ENCODE data around the gene P2RX6. TPM values are rescaled to one million over a fixed set of nuclear protein-coding genes. Genes with fewer than 3 reads are reported as not detected.

The P2RX6 gene
- total and polyA plus RNA-seq, 2 experiments from 2014 or later = 3.3 to 8.0 TPM

GRCh38 chr22:20995329-20996030, 19.5 kb upstream of the P2RX6 start:
- no peaks in the 10 kb centered on the region for H3K27me3 ChIP-seq
- no peak overlapping the region for H2AFZ ChIP-seq
- H3K9me3 ChIP-seq (ENCODE audit: low read depth) = no peaks in the 10 kb centered on the region
- 96% methylated on average over 18 of the region's 23 CpGs for WGBS (ENCODE audit: low lambda C conversion rate, missing lambda C conversion rate)
- H4K20me1 ChIP-seq (ENCODE audit: insufficient read depth, poor library complexity, severe bottlenecking) = no peaks in the 10 kb centered on the region
- H3K79me2 ChIP-seq = peaks cover 11% of the 10 kb centered on the region
- no peak overlapping the region for H3K4me2 ChIP-seq
- DNase-seq (ENCODE audit: low spot score) = no peak
- H3K4me1 ChIP-seq (ENCODE audit: insufficient read depth) = peaks cover 2% of the 10 kb centered on the region
- TF ChIP-seq EZH2 (IDR thresholded peaks at IDR 0.05; ENCODE audit: borderline replicate concordance) (no peak), CTCF (IDR thresholded peaks at IDR 0.05; ENCODE audit: poor library complexity) (no peak)
- no peak overlapping the region for H3K4me3 ChIP-seq
- H3K27ac ChIP-seq = no peak overlapping the region
- H3K36me3 ChIP-seq (replicated peaks; ENCODE audit: insufficient read depth, low read depth) = no peaks in the 10 kb centered on the region
- H3K9me2 ChIP-seq (replicated peaks; ENCODE audit: insufficient read depth) = no peaks in the 10 kb centered on the region

- no peaks in the 10 kb centered on the region for H3K36me3 ChIP-seq (replicated peaks; ENCODE audit: insufficient read depth, low read depth)
- 96% methylated on average over 10 of the region's 10 CpGs for WGBS (ENCODE audit: low lambda C conversion rate, missing lambda C conversion rate)
- H3K4me3 ChIP-seq = no peak overlapping the region
- H3K4me1 ChIP-seq (ENCODE audit: insufficient read depth) = peaks cover 7% of the 10 kb centered on the region
- no peak overlapping the region for H3K27ac ChIP-seq
- no peak overlapping the region for H3K4me2 ChIP-seq
- H3K9me2 ChIP-seq (replicated peaks; ENCODE audit: insufficient read depth) = no peaks in the 10 kb centered on the region
- H2AFZ ChIP-seq = no peak overlapping the region
- peaks cover 16% of the 10 kb centered on the region for H3K79me2 ChIP-seq
- TF ChIP-seq CTCF (IDR thresholded peaks at IDR 0.05; ENCODE audit: poor library complexity) = no peak
- TF ChIP-seq EZH2 (IDR thresholded peaks at IDR 0.05; ENCODE audit: borderline replicate concordance) = no peak
- TF ChIP-seq EZH2phosphoT487 (IDR thresholded peaks at IDR 0.05; ENCODE audit: low read depth, severe bottlenecking, unreplicated experiment) = no peak
- H3K27me3 ChIP-seq = no peaks in the 10 kb centered on the region
- H3K9me3 ChIP-seq (ENCODE audit: low read depth) = no peaks in the 10 kb centered on the region
- no peak for DNase-seq (ENCODE audit: low spot score)
- H4K20me1 ChIP-seq (ENCODE audit: insufficient read depth, poor library complexity, severe bottlenecking) = no peaks in the 10 kb centered on the region
These were observed 18.9 kb upstream of the P2RX6 start for GRCh38 chr22:20996031-20996410.

- TF ChIP-seq EZH2 (IDR thresholded peaks at IDR 0.05; ENCODE audit: borderline replicate concordance) = no peak
- no peak for TF ChIP-seq EZH2phosphoT487 (IDR thresholded peaks at IDR 0.05; ENCODE audit: low read depth, severe bottlenecking, unreplicated experiment)
- no peak for TF ChIP-seq CTCF (IDR thresholded peaks at IDR 0.05; ENCODE audit: poor library complexity)
- WGBS (ENCODE audit: low lambda C conversion rate, missing lambda C conversion rate) = 94% methylated on average over 25 of the region's 27 CpGs
- Histone ChIP-seq H4K20me1 (ENCODE audit: insufficient read depth, poor library complexity, severe bottlenecking) (no peaks in the 10 kb centered on the region), H3K36me3 (replicated peaks; ENCODE audit: insufficient read depth, low read depth) (no peaks in the 10 kb centered on the region), H3K27me3 (no peaks in the 10 kb centered on the region), H3K4me3 (no peak overlapping the region), H3K4me1 (ENCODE audit: insufficient read depth) (peaks cover 11% of the 10 kb centered on the region), H3K4me2 (no peak overlapping the region), H3K9me3 (ENCODE audit: low read depth) (no peaks in the 10 kb centered on the region), H3K79me2 (peaks cover 20% of the 10 kb centered on the region), H2AFZ (no peak overlapping the region), H3K27ac (no peak overlapping the region), H3K9me2 (replicated peaks; ENCODE audit: insufficient read depth) (no peaks in the 10 kb centered on the region)
- no peak for DNase-seq (ENCODE audit: low spot score)
These were observed 18.1 kb upstream of the P2RX6 start for GRCh38 chr22:20996598-20997535.

Data from hepatocyte (in vitro differentiated cells).